ENCODE results near the gene DEPP1.

The DEPP1 gene

DNA sequence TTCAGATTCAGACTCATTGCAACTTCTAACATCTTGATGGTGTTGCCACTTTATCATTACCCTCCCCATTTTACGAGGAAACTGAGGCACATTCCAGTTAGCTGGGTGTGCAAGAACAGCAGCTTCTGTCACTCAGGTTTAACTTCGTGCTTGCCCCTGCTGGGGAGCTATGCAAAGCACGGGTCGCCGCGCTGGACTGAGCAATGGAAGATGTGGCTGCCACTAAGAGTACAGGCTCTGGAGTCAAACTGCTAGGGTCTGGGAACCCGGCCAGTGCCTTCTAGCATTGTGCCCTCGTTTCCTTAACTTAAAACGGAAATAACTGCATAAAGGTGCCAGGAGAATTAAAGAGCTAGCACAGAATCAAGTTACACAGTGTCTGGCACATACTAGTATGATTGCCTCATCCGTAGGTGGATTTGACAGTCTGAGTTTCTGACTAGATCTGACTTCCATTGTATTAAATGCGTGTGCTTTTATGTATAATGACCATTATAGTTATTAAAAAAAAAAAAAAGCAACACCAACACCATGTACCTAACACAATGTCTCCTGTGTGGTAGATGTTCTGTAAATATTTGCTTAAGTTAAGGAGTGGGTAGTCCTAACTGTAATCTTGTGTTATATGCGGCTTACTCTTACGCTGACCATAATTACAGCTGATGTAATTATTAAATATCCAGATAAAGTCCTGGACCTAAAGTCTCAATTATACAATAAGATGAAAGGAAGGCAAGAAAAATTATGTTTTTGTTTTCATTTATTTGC is 23.0 kb upstream of the DEPP1 start:
- H3K79me2 ChIP-seq (ENCODE audit: insufficient read depth, low read depth) = peaks cover 21% of the 10 kb centered on the region

DNA sequence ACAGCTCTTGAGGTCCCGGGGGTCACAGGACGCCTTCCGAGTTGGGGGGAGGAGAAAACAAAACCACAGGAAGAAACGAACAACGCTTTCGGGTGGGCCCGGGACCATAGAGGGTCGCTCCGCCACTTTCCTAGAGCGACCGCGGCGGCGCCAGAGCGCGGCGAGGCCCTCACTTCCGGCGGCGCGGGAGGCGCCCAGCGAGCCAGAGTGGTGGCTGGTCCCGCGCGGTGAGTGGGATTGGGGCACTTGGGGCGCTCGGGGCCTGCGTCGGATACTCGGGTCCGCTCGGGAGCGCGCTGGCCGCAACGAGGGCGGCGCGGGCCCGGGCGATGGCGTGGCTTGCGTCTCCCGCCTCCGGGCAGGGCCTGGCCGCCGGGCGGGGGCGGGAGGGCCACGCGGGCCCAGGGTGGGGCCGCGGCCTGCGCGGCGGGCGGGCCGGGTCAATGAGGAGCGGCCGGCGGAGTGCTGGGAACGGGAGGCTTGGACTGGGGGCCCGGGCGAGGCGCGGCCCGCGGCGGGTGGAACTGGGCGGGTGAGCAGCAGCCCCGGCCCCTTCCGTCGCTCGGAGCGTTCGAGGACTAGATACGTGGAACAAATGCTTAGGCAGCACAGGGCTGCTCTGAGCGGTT is 22.3 kb upstream of the DEPP1 start, which contains the start of gene ZNF22:
Gene ZNF22, plus strand, starts transcription at position 172 of the 629 bp plus-strand sequence. CDS start 2,446 bp downstream, outside the sequence.
- peak within 1 kb of the TSS; percentile 78 for H3K4me2 ChIP-seq
- peak within 1 kb of the TSS; percentile 76 for H3K9ac ChIP-seq
- H3K27me3 ChIP-seq (ENCODE audit: insufficient read depth, low read depth) = no peaks in the 10 kb centered on the region
- TF ChIP-seq, protein P1, sequence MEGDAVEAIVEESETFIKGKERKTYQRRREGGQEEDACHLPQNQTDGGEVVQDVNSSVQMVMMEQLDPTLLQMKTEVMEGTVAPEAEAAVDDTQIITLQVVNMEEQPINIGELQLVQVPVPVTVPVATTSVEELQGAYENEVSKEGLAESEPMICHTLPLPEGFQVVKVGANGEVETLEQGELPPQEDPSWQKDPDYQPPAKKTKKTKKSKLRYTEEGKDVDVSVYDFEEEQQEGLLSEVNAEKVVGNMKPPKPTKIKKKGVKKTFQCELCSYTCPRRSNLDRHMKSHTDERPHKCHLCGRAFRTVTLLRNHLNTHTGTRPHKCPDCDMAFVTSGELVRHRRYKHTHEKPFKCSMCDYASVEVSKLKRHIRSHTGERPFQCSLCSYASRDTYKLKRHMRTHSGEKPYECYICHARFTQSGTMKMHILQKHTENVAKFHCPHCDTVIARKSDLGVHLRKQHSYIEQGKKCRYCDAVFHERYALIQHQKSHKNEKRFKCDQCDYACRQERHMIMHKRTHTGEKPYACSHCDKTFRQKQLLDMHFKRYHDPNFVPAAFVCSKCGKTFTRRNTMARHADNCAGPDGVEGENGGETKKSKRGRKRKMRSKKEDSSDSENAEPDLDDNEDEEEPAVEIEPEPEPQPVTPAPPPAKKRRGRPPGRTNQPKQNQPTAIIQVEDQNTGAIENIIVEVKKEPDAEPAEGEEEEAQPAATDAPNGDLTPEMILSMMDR (conservative IDR thresholded peaks at IDR 0.05; ENCODE audit: low read depth, low read length) = no peak
- H3K27ac ChIP-seq = peak within 1 kb of the TSS; percentile 81
- H3K4me3 ChIP-seq (IDR thresholded peaks at IDR 0.05; ENCODE audit: insufficient read depth, low read depth, low read length) = no peak within 1 kb of the TSS
- peaks cover 44% of the 10 kb centered on the region for H3K4me1 ChIP-seq (ENCODE audit: low read depth, poor library complexity, severe bottlenecking)
- no peaks in the 10 kb centered on the region for H4K20me1 ChIP-seq (ENCODE audit: insufficient read depth)
- H3K36me3 ChIP-seq (ENCODE audit: insufficient read depth) = no peaks in the 10 kb centered on the region
- peak within 1 kb of the TSS; percentile 49 for H2AFZ ChIP-seq (ENCODE audit: low read depth)
- H3K79me2 ChIP-seq (ENCODE audit: insufficient read depth, low read depth) = peaks cover 21% of the 10 kb centered on the region

More for the DNA sequence above, 23.0 kb upstream of the DEPP1 start:
- Histone ChIP-seq H2AFZ (ENCODE audit: low read depth) (peak overlapping the region; percentile 35), H3K27me3 (ENCODE audit: insufficient read depth, low read depth) (no peaks in the 10 kb centered on the region), H3K27ac (peak overlapping the region; percentile 81), H3K36me3 (ENCODE audit: insufficient read depth) (no peaks in the 10 kb centered on the region), H3K9ac (peak overlapping the region; percentile 76), H3K4me2 (peak overlapping the region; percentile 78), H3K4me1 (ENCODE audit: low read depth, poor library complexity, severe bottlenecking) (peaks cover 37% of the 10 kb centered on the region), H4K20me1 (ENCODE audit: insufficient read depth) (no peaks in the 10 kb centered on the region), H3K4me3 (IDR thresholded peaks at IDR 0.05; ENCODE audit: insufficient read depth, low read depth, low read length) (no peak overlapping the region)
- TF ChIP-seq, protein P1 (conservative IDR thresholded peaks at IDR 0.05; ENCODE audit: low read depth, low read length) = 0 out of 2 replicates have a peak, but pooled peaks have one; percentile 12

DNA sequence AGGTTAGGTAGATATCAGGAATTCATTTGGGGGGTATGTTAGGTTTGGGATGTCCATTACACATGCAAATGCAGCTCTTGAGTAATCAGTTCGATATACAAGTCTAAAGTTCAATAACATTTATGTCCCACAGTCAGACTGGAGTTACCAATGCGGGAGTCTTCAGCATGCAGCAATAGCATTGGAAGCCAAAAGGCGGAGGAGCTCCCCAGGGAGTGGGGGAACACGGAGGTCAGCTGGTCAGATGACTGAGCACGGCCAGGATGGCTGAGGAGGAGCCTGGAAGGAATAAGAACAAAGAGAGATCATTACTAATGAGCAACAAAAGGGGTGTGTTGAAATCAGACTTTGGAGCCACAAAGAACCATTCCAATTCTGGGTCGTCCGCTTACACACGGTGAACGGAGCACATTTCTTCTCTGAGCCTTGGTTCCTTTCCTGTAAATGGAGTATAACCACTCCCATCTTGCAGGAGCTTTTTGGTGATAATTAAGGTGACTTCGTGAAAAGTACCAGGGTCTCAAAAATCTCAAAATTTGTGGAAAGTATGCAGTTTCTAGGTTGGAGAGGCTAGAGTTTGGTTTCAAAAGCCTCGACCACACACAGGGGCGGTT is 21.6 kb upstream of the DEPP1 start:
- peak overlapping the region; percentile 31 for H3K4me2 ChIP-seq
- H3K79me2 ChIP-seq (ENCODE audit: insufficient read depth, low read depth) = peaks cover 21% of the 10 kb centered on the region
- H3K27me3 ChIP-seq (ENCODE audit: insufficient read depth, low read depth) = no peaks in the 10 kb centered on the region
- peak overlapping the region; percentile 81 for H3K27ac ChIP-seq
- H3K36me3 ChIP-seq (ENCODE audit: insufficient read depth) = no peaks in the 10 kb centered on the region
- H3K9ac ChIP-seq = peak overlapping the region; percentile 76; the same call in 1 of the 2 replicates
- no peak overlapping the region for H3K4me3 ChIP-seq (IDR thresholded peaks at IDR 0.05; ENCODE audit: insufficient read depth, low read depth, low read length)
- peaks cover 50% of the 10 kb centered on the region for H3K4me1 ChIP-seq (ENCODE audit: low read depth, poor library complexity, severe bottlenecking)
- no peaks in the 10 kb centered on the region for H4K20me1 ChIP-seq (ENCODE audit: insufficient read depth)
- peak overlapping the region; percentile 49 for H2AFZ ChIP-seq (ENCODE audit: low read depth)
- TF ChIP-seq, protein P1 (conservative IDR thresholded peaks at IDR 0.05; ENCODE audit: low read depth, low read length) = no peak

DNA sequence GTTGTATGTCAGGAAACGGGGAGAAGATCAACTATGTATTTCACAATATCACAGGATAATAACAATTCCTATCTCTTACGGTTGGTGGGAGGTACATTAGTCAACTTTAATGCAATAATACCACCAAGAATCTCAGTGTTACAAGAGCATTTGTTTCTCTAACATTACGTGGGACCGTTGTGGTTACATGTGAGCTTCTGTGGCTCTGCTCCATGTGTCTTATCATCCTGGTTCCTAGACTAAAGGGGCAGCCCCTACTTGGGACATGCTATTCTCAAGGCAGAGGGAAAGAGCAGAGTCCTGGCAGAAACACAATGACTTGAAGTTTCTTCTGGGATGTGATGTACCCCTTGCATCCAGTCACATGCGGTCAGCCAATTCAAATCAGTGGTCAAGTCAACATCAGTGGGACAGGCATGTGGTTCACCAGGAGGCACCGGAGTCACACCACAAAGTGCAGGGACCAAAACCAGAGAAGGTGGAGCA is 19.6 kb upstream of the DEPP1 start:
- no peak overlapping the region for H3K9ac ChIP-seq
- H2AFZ ChIP-seq (ENCODE audit: low read depth) = no peak overlapping the region
- no peaks in the 10 kb centered on the region for H4K20me1 ChIP-seq (ENCODE audit: insufficient read depth)
- H3K4me3 ChIP-seq (IDR thresholded peaks at IDR 0.05; ENCODE audit: insufficient read depth, low read depth, low read length) = no peak overlapping the region
- H3K27ac ChIP-seq = no peak overlapping the region
- H3K4me2 ChIP-seq = no peak overlapping the region
- TF ChIP-seq, protein P1 (conservative IDR thresholded peaks at IDR 0.05; ENCODE audit: low read depth, low read length) = no peak
- H3K79me2 ChIP-seq (ENCODE audit: insufficient read depth, low read depth) = peaks cover 16% of the 10 kb centered on the region
- peaks cover 71% of the 10 kb centered on the region for H3K4me1 ChIP-seq (ENCODE audit: low read depth, poor library complexity, severe bottlenecking)
- H3K27me3 ChIP-seq (ENCODE audit: insufficient read depth, low read depth) = no peaks in the 10 kb centered on the region
- no peaks in the 10 kb centered on the region; the same call in 1 of the 2 replicates for H3K36me3 ChIP-seq (ENCODE audit: insufficient read depth)

All from KMS-11 (cell line).